Stimulated activated naive CD8-positive, alpha-beta T cell treated with anti-CD3 and anti-CD28 coated beads, Interleukin-15, amount 100 ng/mL, for 72 hours (primary cell): ENCODE data around the gene TMEM217.

Source experiments
- ATAC-seq: fragments of 150-1000 bp; cut with Tn5 transposase; 2 replicates; pipeline ENCODE4 v1.10.0; 2021; ENCODE audit warnings: mild to moderate bottlenecking, moderate library complexity
- DNase-seq, 2 donors: peaks; one replicate each; pipeline ENCODE4 v3.0.0; 2021 to 2022
- H3K27ac Mint-ChIP-seq, 2 donors: one replicate each; pipeline ENCODE4 v1.8.0; 2022; ENCODE audit warnings: mild to moderate bottlenecking in 2 of 2, mixed read lengths in 2 of 2, moderate library complexity in 2 of 2
- H3K27me3 Mint-ChIP-seq: one replicate; pipeline ENCODE4 v1.8.0; 2022; ENCODE audit warnings: mixed read lengths
- H3K4me1 Mint-ChIP-seq: one replicate; pipeline ENCODE4 v1.8.0; 2022; ENCODE audit warnings: mild to moderate bottlenecking, mixed read lengths
- H3K4me3 Mint-ChIP-seq, 2 donors: one replicate each; pipeline ENCODE4 v1.8.0; 2022; ENCODE audit warnings: mild to moderate bottlenecking in 2 of 2, mixed read lengths in 2 of 2, moderate library complexity in 1 of 2
- H3K9me3 Mint-ChIP-seq, 2 donors: one replicate each; pipeline ENCODE4 v1.8.0; 2022; ENCODE audit warnings: mixed read lengths in 2 of 2

The TMEM217 gene

GRCh38 chr6:37175332-37176267 lies 82.3 kb downstream of the TMEM217 start:
- DNase-seq (peak in 1 of 2 donors; percentile 30), ATAC-seq (no peak)
- no peaks in the 10 kb centered on the region for H3K27me3 Mint-ChIP-seq
- H3K27ac Mint-ChIP-seq = peak overlapping the region; percentile 98 to 99
- peaks cover 0 to 14% of the 10 kb centered on the region in 2 donors for H3K9me3 Mint-ChIP-seq
- H3K4me3 Mint-ChIP-seq = peak overlapping the region; percentile 89 to 99
- H3K4me1 Mint-ChIP-seq = peaks cover 66% of the 10 kb centered on the region

GRCh38 chr6:37174515-37175331 lies 83.2 kb downstream of the TMEM217 start:
- H3K27ac Mint-ChIP-seq = peak overlapping the region; percentile 98 to 99
- ATAC-seq = no peak
- H3K4me1 Mint-ChIP-seq = peaks cover 58% of the 10 kb centered on the region

GRCh38 chr6:37174196-37174514 lies 83.8 kb downstream of the TMEM217 start:
- Mint-ChIP-seq H3K9me3 (peaks cover 0 to 14% of the 10 kb centered on the region in 2 donors), H3K4me3 (peak overlapping the region; percentile 89 to 99), H3K27me3 (no peaks in the 10 kb centered on the region), H3K4me1 (peaks cover 60% of the 10 kb centered on the region), H3K27ac (peak overlapping the region; percentile 98 to 99)
- ATAC-seq (no peak), DNase-seq (no peak)

More at GRCh38 chr6:37174515-37175331, 83.2 kb downstream of the TMEM217 start:
- Mint-ChIP-seq H3K27me3 (no peaks in the 10 kb centered on the region), H3K4me3 (peak overlapping the region; percentile 89 to 99), H3K9me3 (peaks cover 0 to 14% of the 10 kb centered on the region in 2 donors)
- peak in 1 of 2 donors; percentile 25 for DNase-seq

GRCh38 chr6:37173493-37174195 lies 84.3 kb downstream of the TMEM217 start:
- peak; percentile 47 for ATAC-seq
- H3K4me3 Mint-ChIP-seq = peak overlapping the region; percentile 89 to 99
- peaks cover 0 to 14% of the 10 kb centered on the region in 2 donors for H3K9me3 Mint-ChIP-seq
- H3K27me3 Mint-ChIP-seq = no peaks in the 10 kb centered on the region
- peak; percentile 67 to 81 for DNase-seq
- peaks cover 65% of the 10 kb centered on the region for H3K4me1 Mint-ChIP-seq
- peak overlapping the region; percentile 98 to 99 for H3K27ac Mint-ChIP-seq

GRCh38 chr6:37172912-37173492 lies 84.9 kb downstream of the TMEM217 start:
- H3K27me3 Mint-ChIP-seq = no peaks in the 10 kb centered on the region
- H3K4me1 Mint-ChIP-seq = peaks cover 68% of the 10 kb centered on the region
- ATAC-seq (no peak), DNase-seq (peak in 1 of 2 donors; percentile 21)
- peak overlapping the region; percentile 98 to 99 for H3K27ac Mint-ChIP-seq
- H3K4me3 Mint-ChIP-seq = peak overlapping the region; percentile 89 to 99
- peaks cover 0 to 9% of the 10 kb centered on the region in 2 donors for H3K9me3 Mint-ChIP-seq

GRCh38 chr6:37171970-37172812 lies 85.8 kb downstream of the TMEM217 start:
- peak overlapping the region; percentile 89 to 99 for H3K4me3 Mint-ChIP-seq
- peak; percentile 18 for ATAC-seq
- H3K9me3 Mint-ChIP-seq = peaks cover 0 to 1% of the 10 kb centered on the region in 2 donors
- H3K27me3 Mint-ChIP-seq = no peaks in the 10 kb centered on the region
- peaks cover 65% of the 10 kb centered on the region for H3K4me1 Mint-ChIP-seq
- H3K27ac Mint-ChIP-seq = peak overlapping the region; percentile 98 to 99
- peak; percentile 92 to 94 for DNase-seq

GRCh38 chr6:37171201-37171969 lies 86.6 kb downstream of the TMEM217 start:
- Mint-ChIP-seq H3K27ac (peak overlapping the region; percentile 98 to 99), H3K9me3 (no peaks in the 10 kb centered on the region), H3K27me3 (no peaks in the 10 kb centered on the region), H3K4me1 (peaks cover 57% of the 10 kb centered on the region), H3K4me3 (peak overlapping the region; percentile 89 to 99)
- DNase-seq (peak; percentile 49 to 54), ATAC-seq (no peak)

GRCh38 chr6:37170273-37171200 lies 87.4 kb downstream of the TMEM217 start:
- DNase-seq (peak; percentile 67 to 69), ATAC-seq (no peak)
- H3K27ac Mint-ChIP-seq = peak overlapping the region; percentile 98 to 99
- H3K4me3 Mint-ChIP-seq = peak overlapping the region; percentile 89 to 99
- peaks cover 48% of the 10 kb centered on the region for H3K4me1 Mint-ChIP-seq
- no peaks in the 10 kb centered on the region for H3K9me3 Mint-ChIP-seq
- no peaks in the 10 kb centered on the region for H3K27me3 Mint-ChIP-seq

- ATAC-seq (peak; percentile 76), DNase-seq (peak; percentile 94 to 95)
- Mint-ChIP-seq H3K27me3 (no peaks in the 10 kb centered on the region), H3K27ac (peak within 1 kb of the TSS; percentile 98 to 100), H3K4me1 (peaks cover 40% of the 10 kb centered on the region), H3K9me3 (no peaks in the 10 kb centered on the region), H3K4me3 (peak within 1 kb of the TSS; percentile 95 to 99)
These were observed 88.3 kb downstream of the TMEM217 start, which contains the start of gene PIM1 for GRCh38 chr6:37169496-37170272. Gene PIM1 (plus strand): TSS chr6:37170152. CDS start chr6:37170576, 424 bp downstream.

- Mint-ChIP-seq H3K27me3 (no peaks in the 10 kb centered on the region), H3K27ac (peak overlapping the region; percentile 97 to 100), H3K9me3 (no peaks in the 10 kb centered on the region), H3K4me1 (peaks cover 32% of the 10 kb centered on the region), H3K4me3 (peak overlapping the region; percentile 90 to 95)
- DNase-seq (peak in 1 of 2 donors; percentile 59), ATAC-seq (no peak)
These were observed 89.0 kb downstream of the TMEM217 start for GRCh38 chr6:37168811-37169495.

GRCh38 chr6:37168163-37168758 lies 89.7 kb downstream of the TMEM217 start:
- H3K9me3 Mint-ChIP-seq = no peaks in the 10 kb centered on the region
- H3K27me3 Mint-ChIP-seq = no peaks in the 10 kb centered on the region
- peaks cover 25% of the 10 kb centered on the region for H3K4me1 Mint-ChIP-seq
- DNase-seq (no peak), ATAC-seq (no peak)
- H3K4me3 Mint-ChIP-seq = peak overlapping the region; percentile 38 to 90
- peak overlapping the region in 1 of 2 donors; percentile 97 for H3K27ac Mint-ChIP-seq
